Central memory CD8-positive, alpha-beta T cell (primary cell): Measurements from ENCODE around the gene HAPLN3.

Experiments
- ATAC-seq: fragments of 150-1000 bp; cut with Tn5 transposase; replicated peaks from 2 replicates; pipeline ENCODE4 v1.10.0; 2022; ENCODE audit warnings: mild to moderate bottlenecking, moderate FRiP score, moderate number of reproducible peaks; ENCODE audit not compliant: poor library complexity, severe bottlenecking; ENCODE audit errors: extremely low read depth
- DNase-seq, 2 donors: peaks; one replicate each; pipeline ENCODE4 v3.0.0; 2021; ENCODE audit warnings: low spot score in 2 of 2
- H3K27ac Mint-ChIP-seq: one replicate; pipeline ENCODE4 v1.8.0; 2022; ENCODE audit warnings: low read depth, mild to moderate bottlenecking, moderate library complexity, mixed read lengths
- H3K27me3 Mint-ChIP-seq: one replicate; pipeline ENCODE4 v1.8.0; 2022; ENCODE audit warnings: mixed read lengths
- H3K36me3 Mint-ChIP-seq: one replicate; pipeline ENCODE4 v1.8.0; 2022; ENCODE audit warnings: mild to moderate bottlenecking, moderate library complexity, mixed read lengths; ENCODE audit not compliant: insufficient read depth
- H3K4me1 Mint-ChIP-seq: one replicate; pipeline ENCODE4 v1.8.0; 2022; ENCODE audit warnings: mixed read lengths
- H3K4me3 Mint-ChIP-seq: one replicate; pipeline ENCODE4 v1.8.0; 2022; ENCODE audit warnings: mild to moderate bottlenecking, moderate library complexity, mixed read lengths
- H3K9me3 Mint-ChIP-seq: one replicate; pipeline ENCODE4 v1.8.0; 2022; ENCODE audit warnings: mixed read lengths

Gene HAPLN3

GRCh38 chr15:88841236-88841635, 54.1 kb downstream of the HAPLN3 start:
- no peak overlapping the region for H3K4me3 Mint-ChIP-seq
- H3K9me3 Mint-ChIP-seq: no peaks in the 10 kb centered on the region
- H3K27me3 Mint-ChIP-seq: peaks cover 24% of the 10 kb centered on the region
- peaks cover 2% of the 10 kb centered on the region for H3K36me3 Mint-ChIP-seq
- H3K27ac Mint-ChIP-seq: no peak overlapping the region
- DNase-seq: no peak
- no peak for ATAC-seq
- H3K4me1 Mint-ChIP-seq: no peaks in the 10 kb centered on the region

DNA sequence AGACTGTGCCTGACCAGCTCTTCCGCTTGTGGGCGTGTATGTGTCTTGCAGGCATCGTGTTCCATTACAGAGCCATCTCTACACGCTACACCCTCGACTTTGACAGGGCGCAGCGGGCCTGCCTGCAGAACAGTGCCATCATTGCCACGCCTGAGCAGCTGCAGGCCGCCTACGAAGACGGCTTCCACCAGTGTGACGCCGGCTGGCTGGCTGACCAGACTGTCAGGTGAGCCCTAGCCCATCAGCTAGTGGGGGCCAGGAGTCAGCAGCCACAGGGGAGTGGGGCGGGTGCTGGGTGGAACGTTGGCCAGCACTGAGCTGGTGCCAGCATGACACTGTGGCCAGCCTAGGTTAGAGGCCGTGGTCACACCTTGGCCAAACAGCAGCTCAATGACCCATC, 55.4 kb downstream of the HAPLN3 start:
- ATAC-seq: no peak
- Mint-ChIP-seq H3K27ac (no peak overlapping the region), H3K4me3 (no peak overlapping the region), H3K27me3 (peaks cover 24% of the 10 kb centered on the region), H3K36me3 (peaks cover 2% of the 10 kb centered on the region), H3K4me1 (no peaks in the 10 kb centered on the region), H3K9me3 (no peaks in the 10 kb centered on the region)
- DNase-seq: no peak

DNA sequence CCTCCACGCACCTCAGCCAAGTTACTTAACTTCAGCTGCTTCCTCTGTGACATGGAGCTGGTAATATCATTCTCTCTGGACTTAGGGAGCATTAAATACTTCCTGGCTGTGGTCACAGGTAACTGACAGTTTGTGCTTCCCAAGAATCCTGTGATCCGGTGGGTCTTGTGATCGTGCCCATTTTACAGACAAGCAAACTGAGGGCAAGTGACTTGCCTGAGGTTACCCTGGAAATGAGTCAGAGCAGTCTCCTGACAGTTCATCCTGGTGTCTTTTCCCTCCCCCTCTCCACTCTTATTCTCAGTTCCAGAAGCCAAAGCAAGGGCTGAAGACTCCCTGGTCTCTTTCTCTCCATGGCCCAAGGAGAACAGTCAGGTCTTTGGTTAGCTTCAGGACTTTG, 56.2 kb downstream of the HAPLN3 start:
- H3K36me3 Mint-ChIP-seq: peaks cover 2% of the 10 kb centered on the region
- no peak overlapping the region for H3K4me3 Mint-ChIP-seq
- H3K9me3 Mint-ChIP-seq: no peaks in the 10 kb centered on the region
- DNase-seq: no peak
- H3K27me3 Mint-ChIP-seq: peaks cover 24% of the 10 kb centered on the region
- no peaks in the 10 kb centered on the region for H3K4me1 Mint-ChIP-seq
- no peak for ATAC-seq
- no peak overlapping the region for H3K27ac Mint-ChIP-seq

DNA sequence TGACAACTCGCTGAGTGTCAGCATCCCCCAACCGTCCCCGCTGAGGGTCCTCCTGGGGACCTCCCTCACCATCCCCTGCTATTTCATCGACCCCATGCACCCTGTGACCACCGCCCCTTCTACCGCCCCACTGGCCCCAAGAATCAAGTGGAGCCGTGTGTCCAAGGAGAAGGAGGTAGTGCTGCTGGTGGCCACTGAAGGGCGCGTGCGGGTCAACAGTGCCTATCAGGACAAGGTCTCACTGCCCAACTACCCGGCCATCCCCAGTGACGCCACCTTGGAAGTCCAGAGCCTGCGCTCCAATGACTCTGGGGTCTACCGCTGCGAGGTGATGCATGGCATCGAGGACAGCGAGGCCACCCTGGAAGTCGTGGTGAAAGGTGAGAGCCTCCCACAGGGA, 56.7 kb downstream of the HAPLN3 start:
- H3K36me3 Mint-ChIP-seq: peaks cover 2% of the 10 kb centered on the region
- no peak overlapping the region for H3K27ac Mint-ChIP-seq
- no peaks in the 10 kb centered on the region for H3K4me1 Mint-ChIP-seq
- H3K4me3 Mint-ChIP-seq: no peak overlapping the region
- no peaks in the 10 kb centered on the region for H3K9me3 Mint-ChIP-seq
- ATAC-seq: no peak
- peaks cover 24% of the 10 kb centered on the region for H3K27me3 Mint-ChIP-seq
- no peak for DNase-seq

DNA sequence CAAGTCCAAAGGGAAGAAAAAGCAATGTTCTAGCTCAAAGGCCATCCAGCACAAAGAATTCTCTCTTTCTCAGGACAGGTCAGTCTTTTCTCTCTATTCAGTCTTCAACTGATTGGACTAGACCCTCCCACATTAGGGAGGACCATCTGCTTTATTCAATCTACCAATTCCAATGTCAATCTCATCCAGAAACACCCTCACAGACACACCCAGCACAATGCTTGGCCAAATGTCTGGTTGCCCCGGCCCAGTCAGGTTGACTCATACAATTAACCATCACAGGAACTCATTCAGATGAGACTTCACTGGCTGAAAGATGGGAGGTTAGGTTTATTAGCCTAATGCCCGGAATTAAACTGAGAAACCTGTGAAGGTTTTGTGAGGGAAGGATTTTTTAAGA, 59.7 kb downstream of the HAPLN3 start:
- H3K27me3 Mint-ChIP-seq: peaks cover 13% of the 10 kb centered on the region
- H3K9me3 Mint-ChIP-seq: no peaks in the 10 kb centered on the region
- no peak for DNase-seq
- no peak for ATAC-seq
- H3K4me3 Mint-ChIP-seq: no peak overlapping the region
- no peaks in the 10 kb centered on the region for H3K4me1 Mint-ChIP-seq
- H3K27ac Mint-ChIP-seq: no peak overlapping the region
- H3K36me3 Mint-ChIP-seq: peaks cover 2% of the 10 kb centered on the region

- no peak for ATAC-seq
- Mint-ChIP-seq H3K27me3 (peaks cover 13% of the 10 kb centered on the region), H3K36me3 (peaks cover 2% of the 10 kb centered on the region), H3K4me1 (no peaks in the 10 kb centered on the region), H3K9me3 (no peaks in the 10 kb centered on the region), H3K4me3 (no peak overlapping the region), H3K27ac (no peak overlapping the region)
- DNase-seq: no peak
These were observed 60.2 kb downstream of the HAPLN3 start for GRCh38 chr15:88835119-88835518.

DNA sequence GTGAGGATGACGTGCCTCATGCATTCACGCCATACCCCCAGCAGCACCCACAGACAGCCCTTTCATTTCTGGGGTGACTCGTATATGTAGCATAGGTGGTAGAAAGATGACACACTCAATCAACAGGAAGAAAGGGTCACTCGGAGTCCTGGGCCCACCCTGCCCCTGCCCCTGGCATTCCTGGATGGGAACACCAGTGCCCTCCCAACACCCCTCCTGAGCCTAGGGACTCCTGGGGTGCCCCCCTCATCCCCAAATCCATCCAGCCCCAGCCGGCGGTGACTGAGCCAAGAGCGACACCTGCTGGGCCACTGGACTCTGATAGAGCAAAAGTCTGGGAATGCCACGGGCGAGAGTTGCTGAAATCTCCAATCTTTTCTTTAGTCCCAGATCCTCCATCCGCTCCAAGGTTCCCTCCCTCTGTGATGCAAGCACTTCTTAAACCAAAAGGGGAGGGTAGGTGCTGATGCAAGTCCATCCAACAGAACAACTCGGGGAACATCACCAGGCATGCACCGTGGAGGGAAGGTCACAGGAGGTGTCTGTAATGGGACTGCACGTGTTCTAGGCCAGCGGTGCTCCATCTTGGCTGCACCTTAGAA, 61.0 kb downstream of the HAPLN3 start:
- H3K4me3 Mint-ChIP-seq: no peak overlapping the region
- H3K27me3 Mint-ChIP-seq: peaks cover 8% of the 10 kb centered on the region
- ATAC-seq (no peak), DNase-seq (no peak)
- no peaks in the 10 kb centered on the region for H3K9me3 Mint-ChIP-seq
- no peak overlapping the region for H3K27ac Mint-ChIP-seq
- no peaks in the 10 kb centered on the region for H3K4me1 Mint-ChIP-seq
- peaks cover 2% of the 10 kb centered on the region for H3K36me3 Mint-ChIP-seq

DNA sequence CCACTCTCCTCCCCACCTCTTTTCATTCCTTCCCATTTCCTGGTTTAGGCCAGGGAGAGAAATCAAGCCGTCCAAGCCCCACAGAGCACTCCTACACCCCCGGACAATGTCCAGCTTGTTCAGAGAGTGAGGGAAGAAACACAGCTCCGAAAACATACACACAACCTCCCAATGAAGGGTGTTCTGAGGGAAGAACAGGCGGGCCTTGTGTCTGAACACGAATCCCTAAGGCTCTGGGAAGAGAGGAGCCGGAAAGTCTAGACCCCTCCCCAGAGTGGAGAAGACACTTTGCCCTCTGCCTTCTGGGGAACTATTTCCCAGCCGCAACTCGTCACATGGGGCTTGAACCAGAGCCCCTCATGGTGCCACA, 61.6 kb downstream of the HAPLN3 start:
- Mint-ChIP-seq H3K27ac (no peak overlapping the region), H3K9me3 (no peaks in the 10 kb centered on the region), H3K27me3 (peaks cover 2% of the 10 kb centered on the region), H3K4me1 (no peaks in the 10 kb centered on the region), H3K36me3 (no peaks in the 10 kb centered on the region), H3K4me3 (no peak overlapping the region)
- ATAC-seq (no peak), DNase-seq (no peak)

DNA sequence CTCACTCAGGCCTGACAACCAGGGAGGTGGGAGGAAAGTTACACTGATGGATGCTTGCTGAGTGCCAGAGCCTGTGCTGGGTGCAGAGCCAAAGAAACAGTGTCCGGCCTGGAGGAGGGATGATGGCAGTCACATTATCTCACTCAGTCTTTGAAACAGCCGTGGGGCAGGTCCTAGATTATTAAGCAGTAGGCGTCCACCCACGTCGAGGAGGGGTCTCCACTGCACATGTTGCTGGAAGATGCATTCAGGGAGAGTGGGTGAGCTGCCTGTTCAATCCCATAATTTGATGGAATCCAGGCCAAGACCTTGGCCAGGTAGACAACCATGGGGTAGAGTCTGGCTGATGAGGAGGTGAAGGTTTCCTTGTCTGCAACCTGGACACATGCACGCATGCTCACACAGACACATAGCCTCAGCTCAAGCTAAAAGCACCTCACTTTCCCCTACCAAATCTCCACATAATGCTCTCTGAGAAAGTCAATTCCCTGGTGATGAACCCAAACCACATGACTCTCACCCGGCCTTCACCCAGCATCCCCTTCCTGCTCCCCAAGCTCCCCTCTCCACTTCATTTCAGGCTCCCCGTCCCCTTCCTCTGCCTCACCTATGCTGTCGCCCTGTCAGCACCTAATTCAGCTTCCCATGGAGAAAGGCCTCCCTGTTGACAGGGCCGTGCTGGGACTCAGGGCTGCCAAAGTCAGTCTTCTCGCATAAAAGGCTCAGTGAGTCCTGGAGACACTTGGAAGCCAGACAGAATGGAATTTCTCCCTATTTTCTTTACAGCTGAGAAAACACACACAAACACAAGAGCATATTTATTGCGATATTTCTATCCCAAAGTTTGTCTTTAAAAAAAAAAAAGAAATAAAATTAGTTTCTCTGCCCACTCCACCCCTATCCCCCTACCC, 62.3 kb downstream of the HAPLN3 start:
- Mint-ChIP-seq H3K4me3 (no peak overlapping the region), H3K9me3 (no peaks in the 10 kb centered on the region), H3K36me3 (no peaks in the 10 kb centered on the region), H3K4me1 (no peaks in the 10 kb centered on the region), H3K27me3 (no peaks in the 10 kb centered on the region), H3K27ac (no peak overlapping the region)
- DNase-seq (no peak), ATAC-seq (no peak)

DNA sequence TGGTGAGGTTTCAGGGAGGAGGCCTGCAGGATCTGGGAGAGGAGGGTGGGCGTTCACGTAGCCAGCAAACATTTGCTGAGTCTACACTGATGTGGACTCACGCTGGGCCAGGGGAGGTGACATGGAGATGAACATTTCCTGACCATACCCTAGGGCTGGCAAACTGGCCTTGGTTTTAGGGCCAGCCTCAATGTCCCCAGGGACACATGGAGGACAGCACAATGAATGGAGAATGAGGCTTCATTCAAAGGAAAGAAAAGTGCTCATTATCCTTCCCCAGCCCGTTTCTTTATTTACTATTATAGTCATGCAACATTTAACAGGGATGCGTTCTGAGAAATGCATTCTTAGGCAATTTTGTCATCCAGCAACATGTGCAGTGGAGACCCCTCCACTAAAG, 65.3 kb downstream of the HAPLN3 start:
- no peak overlapping the region for H3K4me3 Mint-ChIP-seq
- no peaks in the 10 kb centered on the region for H3K4me1 Mint-ChIP-seq
- H3K27me3 Mint-ChIP-seq: peaks cover 10% of the 10 kb centered on the region
- DNase-seq (no peak), ATAC-seq (no peak)
- H3K9me3 Mint-ChIP-seq: no peaks in the 10 kb centered on the region
- no peak overlapping the region for H3K27ac Mint-ChIP-seq
- no peaks in the 10 kb centered on the region for H3K36me3 Mint-ChIP-seq

DNA sequence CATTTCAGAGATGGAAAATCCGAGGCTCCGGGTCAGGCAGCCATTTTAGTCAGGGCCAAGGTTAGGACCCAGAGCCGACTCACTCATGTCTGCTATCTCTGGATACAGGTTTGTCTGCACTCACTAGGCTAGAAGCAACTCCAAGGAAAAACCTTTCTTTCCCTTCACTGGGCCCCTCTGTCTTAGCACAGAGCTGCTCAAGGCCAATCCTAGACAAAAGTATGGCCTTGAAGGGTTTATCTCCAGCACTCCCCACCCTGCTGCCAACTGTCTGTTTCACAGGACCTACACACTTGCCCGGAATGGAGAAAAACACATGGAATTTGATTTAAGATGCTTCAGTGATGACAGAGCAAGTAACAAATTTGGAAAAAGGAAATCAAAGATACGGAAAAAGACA, 66.6 kb downstream of the HAPLN3 start:
- H3K27me3 Mint-ChIP-seq: peaks cover 15% of the 10 kb centered on the region
- no peak for ATAC-seq
- no peak overlapping the region for H3K27ac Mint-ChIP-seq
- H3K4me3 Mint-ChIP-seq: no peak overlapping the region
- H3K4me1 Mint-ChIP-seq: no peaks in the 10 kb centered on the region
- H3K9me3 Mint-ChIP-seq: no peaks in the 10 kb centered on the region
- DNase-seq: no peak
- no peaks in the 10 kb centered on the region for H3K36me3 Mint-ChIP-seq
